C4-2B (cell line): ENCODE data around the gene JAML.

Experiments
- H3K27ac ChIP-seq: fragments of 450-650 bp; 2 replicates; pipeline ENCODE4 v1.5.1; 2017
- ZFX ChIP-seq: fragments of 450-650 bp; IDR thresholded peaks from 2 replicates; pipeline ENCODE4 v1.6.1; 2017
- TF ChIP-seq, protein P1 (sequence below): fragments of 450-650 bp; conservative IDR thresholded peaks from 2 replicates; pipeline ENCODE4 v1.5.1; 2017; ENCODE audit warnings: mild to moderate bottlenecking

The JAML gene

DNA sequence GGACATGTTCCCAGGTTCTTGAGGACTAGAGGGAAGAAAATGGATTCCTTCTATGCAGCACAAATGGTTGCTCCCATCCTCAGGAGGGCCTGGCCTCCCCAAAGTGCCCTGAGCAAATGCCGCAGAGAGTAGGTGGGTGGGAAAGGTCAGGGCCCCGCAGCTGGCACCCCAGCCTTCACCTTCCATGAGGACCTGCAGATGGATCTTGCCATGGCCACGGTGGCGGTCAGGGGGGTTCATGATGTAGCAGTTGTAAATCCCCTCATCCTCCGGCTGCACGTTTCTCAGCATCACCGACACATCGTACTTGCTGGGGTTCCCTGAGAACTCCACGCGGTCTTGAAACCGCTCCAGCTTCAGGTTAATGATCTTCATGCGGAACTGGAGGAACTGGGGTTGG, 56.9 kb downstream of the JAML start:
- no peak overlapping the region for H3K27ac ChIP-seq
- no peak for TF ChIP-seq ZFX

DNA sequence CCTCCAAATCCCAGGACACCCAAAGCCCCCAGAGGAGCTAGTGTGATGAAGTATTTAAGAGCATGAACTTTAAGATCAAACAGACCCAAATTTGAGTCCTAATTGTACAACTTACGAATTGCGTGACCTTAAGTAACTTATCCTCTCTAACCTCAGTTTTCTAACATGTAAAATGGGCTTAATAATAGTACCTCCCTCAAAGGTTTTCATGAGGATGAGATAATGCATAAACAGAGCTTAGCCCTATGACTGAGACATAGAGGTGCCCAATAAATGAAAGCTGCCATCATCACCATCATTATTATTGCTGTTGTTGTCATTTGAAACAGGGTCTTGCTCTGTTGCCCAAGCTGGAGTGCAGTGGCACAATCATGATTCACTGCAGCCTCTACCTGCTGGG, 57.6 kb downstream of the JAML start:
- TF ChIP-seq, protein P1, sequence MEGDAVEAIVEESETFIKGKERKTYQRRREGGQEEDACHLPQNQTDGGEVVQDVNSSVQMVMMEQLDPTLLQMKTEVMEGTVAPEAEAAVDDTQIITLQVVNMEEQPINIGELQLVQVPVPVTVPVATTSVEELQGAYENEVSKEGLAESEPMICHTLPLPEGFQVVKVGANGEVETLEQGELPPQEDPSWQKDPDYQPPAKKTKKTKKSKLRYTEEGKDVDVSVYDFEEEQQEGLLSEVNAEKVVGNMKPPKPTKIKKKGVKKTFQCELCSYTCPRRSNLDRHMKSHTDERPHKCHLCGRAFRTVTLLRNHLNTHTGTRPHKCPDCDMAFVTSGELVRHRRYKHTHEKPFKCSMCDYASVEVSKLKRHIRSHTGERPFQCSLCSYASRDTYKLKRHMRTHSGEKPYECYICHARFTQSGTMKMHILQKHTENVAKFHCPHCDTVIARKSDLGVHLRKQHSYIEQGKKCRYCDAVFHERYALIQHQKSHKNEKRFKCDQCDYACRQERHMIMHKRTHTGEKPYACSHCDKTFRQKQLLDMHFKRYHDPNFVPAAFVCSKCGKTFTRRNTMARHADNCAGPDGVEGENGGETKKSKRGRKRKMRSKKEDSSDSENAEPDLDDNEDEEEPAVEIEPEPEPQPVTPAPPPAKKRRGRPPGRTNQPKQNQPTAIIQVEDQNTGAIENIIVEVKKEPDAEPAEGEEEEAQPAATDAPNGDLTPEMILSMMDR = no peak
- TF ChIP-seq ZFX = no peak
- H3K27ac ChIP-seq = no peak overlapping the region

DNA sequence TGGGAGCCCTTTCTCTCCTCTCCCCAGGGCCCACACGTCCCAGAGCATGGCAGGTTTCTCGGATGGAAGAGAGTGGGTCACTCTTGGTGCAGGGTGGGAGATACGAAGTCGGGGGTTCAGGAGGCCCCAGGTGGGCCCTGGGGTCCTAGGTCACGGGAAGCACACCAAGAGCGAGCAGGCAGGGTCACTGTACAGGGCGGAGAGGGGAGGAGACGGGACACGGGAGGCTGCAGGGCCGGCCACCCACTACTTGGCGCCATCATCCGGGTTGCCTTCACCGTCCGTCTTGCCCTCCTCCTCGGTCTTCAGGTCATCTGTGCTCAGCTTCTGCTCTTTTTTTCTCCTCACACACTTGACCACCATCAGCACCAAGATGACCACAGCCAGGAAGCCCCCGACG, 58.2 kb downstream of the JAML start:
- H3K27ac ChIP-seq = no peak overlapping the region
- no peak for TF ChIP-seq ZFX
- TF ChIP-seq, protein P1 = no peak

DNA sequence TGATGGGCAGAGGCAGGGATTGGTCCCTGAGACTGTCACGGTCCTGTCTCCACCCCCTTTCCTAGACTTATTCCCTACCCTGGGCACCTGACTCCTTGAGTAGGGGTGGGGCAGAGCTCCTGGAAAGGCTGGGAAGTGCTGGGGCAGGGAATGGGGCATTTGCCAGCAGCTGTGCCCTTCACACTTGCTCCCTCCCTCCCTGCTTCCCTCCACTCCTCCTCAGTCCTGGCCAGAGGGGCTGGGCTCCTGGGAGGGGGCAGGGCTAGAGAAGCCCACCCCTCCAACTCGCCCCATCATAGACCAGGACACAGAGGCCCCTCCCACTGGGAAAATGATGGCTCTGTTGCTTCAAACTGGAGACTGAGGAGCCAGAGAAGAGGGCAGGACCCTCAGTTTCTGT, 59.9 kb downstream of the JAML start:
- TF ChIP-seq, protein P1 = no peak
- no peak for TF ChIP-seq ZFX
- H3K27ac ChIP-seq = no peak overlapping the region

DNA sequence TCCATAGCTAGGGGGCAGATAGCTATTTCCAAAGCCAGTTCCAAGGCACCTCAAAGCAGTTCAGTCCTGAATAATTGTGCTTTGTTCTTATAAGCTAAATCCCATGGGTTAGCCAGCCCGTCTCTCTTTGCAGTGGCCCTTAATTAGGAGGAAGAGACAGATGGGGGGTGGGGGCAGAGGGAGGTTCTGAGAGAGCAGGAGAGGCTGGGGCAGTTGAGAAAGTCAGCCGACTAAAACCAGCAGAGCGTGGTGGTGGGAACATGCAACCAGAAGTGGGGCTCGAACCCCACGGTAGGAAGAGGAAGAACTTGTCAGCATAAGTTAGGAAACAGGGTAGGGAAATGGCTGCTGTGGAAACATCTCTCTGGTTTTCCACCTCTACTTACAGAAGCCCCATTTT, 61.3 kb downstream of the JAML start:
- no peak for TF ChIP-seq ZFX
- TF ChIP-seq, protein P1 = no peak
- H3K27ac ChIP-seq = no peak overlapping the region

DNA sequence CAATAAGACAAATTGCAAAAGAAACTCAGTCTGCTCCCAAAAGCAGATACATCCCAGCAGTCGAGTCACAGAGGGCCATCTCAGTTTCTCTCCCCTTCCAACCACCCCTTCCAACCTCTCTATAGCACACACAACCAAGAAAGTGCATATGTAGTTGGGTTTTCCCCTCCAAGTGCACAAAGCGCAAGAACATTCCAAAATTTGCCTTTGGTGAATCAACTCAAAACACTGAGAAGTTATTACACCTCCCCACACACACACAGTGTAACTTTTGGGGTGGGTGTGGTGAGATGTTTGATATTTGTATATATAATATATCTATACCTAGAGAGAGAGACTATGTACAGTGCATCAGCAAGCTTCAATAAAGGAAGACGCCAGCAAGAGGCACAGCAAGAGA, 62.0 kb downstream of the JAML start:
- no peak for TF ChIP-seq ZFX
- TF ChIP-seq, protein P1 = no peak

DNA sequence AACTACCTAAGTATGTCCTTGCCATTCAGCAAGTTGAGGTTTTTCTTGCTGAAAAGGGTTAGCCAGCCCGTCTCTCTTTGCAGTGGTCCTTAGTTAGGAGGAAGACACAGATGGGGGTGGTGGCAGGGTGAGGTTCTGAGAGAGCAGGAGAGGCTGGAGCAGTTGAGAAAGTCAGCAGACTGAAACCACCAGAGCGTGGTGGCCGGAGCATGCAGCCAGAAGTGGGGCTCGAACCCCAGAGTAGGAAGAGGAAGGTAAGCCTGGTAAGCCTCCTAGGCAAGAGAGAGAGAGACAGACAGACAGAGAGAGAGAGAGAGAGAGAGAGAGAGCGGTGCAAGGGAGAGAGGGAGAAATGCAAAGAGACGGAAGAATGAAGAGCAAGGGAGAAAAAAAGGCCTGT, 63.0 kb downstream of the JAML start:
- no peak for TF ChIP-seq ZFX
- TF ChIP-seq, protein P1 = no peak
- no peak overlapping the region for H3K27ac ChIP-seq

More for the DNA sequence above, 62.0 kb downstream of the JAML start:
- no peak overlapping the region for H3K27ac ChIP-seq

DNA sequence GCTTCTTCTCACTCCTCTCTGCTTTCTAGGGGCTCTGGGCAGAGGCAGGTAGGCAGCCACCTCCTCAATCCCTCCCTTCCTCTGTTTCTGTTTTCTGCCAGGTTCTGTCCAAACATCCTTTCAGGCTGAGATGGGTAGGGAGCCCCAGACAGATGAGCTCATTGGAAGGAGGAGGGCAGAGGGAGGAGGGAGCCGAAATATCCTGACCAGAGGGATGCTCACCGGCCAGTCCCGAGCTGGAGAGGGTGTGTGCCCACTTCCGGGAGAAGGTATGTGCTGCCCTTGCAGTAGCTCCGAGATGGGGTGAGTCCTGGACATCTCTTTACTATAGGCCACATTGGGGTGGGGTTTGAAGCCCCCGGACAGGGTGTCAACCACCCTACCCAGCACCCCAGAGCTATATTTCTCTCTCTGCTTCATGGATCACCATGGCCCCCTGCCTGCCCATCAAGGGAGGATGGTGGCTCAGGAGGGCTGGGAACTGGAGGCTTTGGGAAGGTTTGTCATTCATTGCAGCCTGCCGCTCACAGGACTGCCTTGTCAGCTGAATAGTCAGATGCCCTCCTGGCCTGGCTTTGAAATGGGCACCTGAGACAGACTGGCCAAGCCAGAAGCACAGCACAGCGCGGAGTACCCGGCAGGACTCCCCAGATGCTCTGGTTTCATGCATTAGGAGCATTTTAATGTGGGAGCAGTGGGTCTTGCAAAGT, 67.5 kb downstream of the JAML start:
- no peak overlapping the region for H3K27ac ChIP-seq
- no peak for TF ChIP-seq ZFX
- TF ChIP-seq, protein P1 = no peak
